ENCODE data around the gene EIPR1. TPM values are rescaled to one million over a fixed set of nuclear protein-coding genes. Genes with fewer than 3 reads are reported as not detected.

EIPR1 gene
- total RNA-seq, 2 donors from 2014 or later = 26.1 to 45.7 TPM

DNA sequence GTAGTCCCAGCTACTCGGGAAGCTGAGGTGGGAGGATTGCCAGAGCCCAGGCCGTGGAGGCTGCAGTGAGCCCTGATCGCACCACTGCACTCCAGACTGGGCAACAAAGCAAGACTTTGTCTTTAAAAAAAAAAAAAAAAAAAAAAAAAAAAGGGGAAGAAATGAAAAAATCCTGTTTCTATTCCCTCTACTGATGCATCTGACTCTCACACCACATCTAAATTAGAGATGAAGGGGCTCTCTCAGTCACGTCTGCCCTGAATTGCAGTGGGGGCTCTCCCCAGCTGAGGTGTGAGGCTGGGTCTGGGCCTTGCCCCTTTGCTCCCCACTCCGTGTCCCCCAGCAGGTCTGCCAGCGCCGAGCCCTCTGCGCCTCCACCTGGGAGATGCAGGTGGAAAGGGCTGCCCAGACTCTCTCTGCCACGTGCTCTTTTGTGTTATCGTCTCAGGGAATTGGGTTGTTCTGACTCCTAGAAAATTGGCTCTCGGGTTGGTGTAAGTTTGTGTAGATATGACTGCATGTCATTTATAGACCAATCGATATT is 32.1 kb upstream of the EIPR1 start:
- Mint-ChIP-seq H3K4me1 (no peaks in the 10 kb centered on the region), H3K27me3 (no peaks in the 10 kb centered on the region), H3K9me3 (no peaks in the 10 kb centered on the region), H3K27ac (no peak overlapping the region), H3K36me3 (ENCODE audit: low read depth) (peaks cover 41% of the 10 kb centered on the region), H3K4me3 (no peak overlapping the region)
- ATAC-seq (replicated peaks) = no peak

DNA sequence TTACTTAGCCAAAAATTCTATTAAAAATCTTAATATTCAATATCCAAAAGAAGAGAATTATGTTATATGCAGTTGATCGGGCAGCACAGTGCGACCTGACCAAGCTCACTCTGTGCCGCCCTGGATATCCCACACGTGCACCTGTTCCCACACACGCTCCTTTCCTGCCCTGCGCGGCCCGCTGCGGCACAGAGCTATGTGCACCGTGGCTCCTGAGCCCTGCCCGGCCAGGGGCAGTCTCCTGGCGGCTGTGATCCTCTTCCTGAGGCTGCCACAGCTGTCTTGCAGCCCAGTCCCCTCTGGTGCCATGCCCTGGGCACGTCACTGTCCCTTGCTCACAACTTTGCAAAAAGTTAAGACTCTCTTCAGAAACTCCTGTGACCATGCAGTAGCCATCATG is 31.2 kb upstream of the EIPR1 start:
- Mint-ChIP-seq H3K4me3 (no peak overlapping the region), H3K27me3 (no peaks in the 10 kb centered on the region), H3K27ac (no peak overlapping the region), H3K36me3 (ENCODE audit: low read depth) (peaks cover 50% of the 10 kb centered on the region), H3K4me1 (no peaks in the 10 kb centered on the region), H3K9me3 (no peaks in the 10 kb centered on the region)
- ATAC-seq (replicated peaks) = no peak

DNA sequence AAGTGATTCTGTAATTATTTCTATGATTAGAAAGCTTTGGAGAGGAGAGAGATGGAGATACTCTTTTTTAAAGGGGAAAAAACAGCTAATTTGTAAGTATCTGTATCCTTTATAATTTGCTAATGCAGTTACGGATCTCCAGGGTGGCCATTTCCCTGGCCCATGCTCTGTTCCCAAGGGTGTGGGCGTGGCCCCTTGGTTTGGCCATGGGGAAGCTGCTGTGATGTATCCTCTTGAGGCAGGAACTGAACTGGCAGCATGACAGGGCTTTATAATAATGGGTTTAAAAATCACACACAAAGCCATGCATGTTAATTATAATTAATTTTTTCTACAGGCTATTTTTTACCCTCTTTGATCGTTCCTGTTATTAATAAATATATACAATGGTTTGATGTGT is 28.9 kb upstream of the EIPR1 start:
- Mint-ChIP-seq H3K27ac (no peak overlapping the region), H3K9me3 (no peaks in the 10 kb centered on the region)
- ATAC-seq (replicated peaks) = no peak

DNA sequence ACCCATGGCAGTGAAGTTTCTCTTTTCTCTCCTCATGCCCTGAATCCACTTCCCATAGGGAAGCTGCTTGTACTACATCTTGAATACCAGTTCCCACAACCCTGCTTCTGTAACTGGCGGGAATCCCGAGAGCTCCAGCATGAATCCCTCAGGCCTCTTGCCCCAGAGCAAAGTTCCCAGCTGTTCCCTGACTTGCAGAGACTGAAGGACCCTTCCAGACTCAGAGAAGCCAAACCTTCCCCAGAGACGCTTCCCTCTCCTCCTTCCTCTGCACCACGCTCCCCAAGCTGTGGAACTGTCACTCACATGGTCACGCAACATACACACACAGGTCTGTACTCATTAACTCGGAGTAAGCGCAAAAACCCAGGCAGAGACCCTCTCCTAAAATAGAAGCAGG is 28.3 kb upstream of the EIPR1 start:
- Mint-ChIP-seq H3K27me3 (no peaks in the 10 kb centered on the region), H3K4me3 (no peak overlapping the region), H3K27ac (no peak overlapping the region), H3K9me3 (no peaks in the 10 kb centered on the region), H3K4me1 (no peaks in the 10 kb centered on the region), H3K36me3 (ENCODE audit: low read depth) (peaks cover 79% of the 10 kb centered on the region)
- ATAC-seq (replicated peaks) = no peak

More for the DNA sequence above, 28.9 kb upstream of the EIPR1 start:
- H3K4me1 Mint-ChIP-seq = no peaks in the 10 kb centered on the region
- H3K36me3 Mint-ChIP-seq (ENCODE audit: low read depth) = peaks cover 73% of the 10 kb centered on the region
- H3K4me3 Mint-ChIP-seq = no peak overlapping the region
- no peaks in the 10 kb centered on the region for H3K27me3 Mint-ChIP-seq

DNA sequence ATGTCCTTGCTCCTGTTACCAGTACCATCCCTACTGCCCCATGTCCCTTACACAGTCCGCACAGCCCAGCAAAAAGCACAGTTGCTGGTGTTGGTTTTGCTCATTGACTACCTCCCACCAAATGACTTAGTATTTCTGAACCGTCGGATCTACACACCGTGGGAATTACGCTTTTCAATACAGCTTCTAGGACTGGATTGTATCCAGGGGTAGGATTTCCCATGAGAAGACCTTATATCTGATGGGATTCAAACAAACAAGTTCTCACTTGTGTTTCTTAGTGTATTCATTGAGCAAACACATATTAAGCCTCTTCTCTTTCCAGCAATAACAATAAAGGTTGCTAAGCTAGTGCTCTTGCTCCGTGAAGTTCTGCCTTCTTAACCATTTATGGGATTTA is 27.7 kb upstream of the EIPR1 start:
- H3K9me3 Mint-ChIP-seq = no peaks in the 10 kb centered on the region
- no peaks in the 10 kb centered on the region for H3K27me3 Mint-ChIP-seq
- H3K4me3 Mint-ChIP-seq = no peak overlapping the region
- H3K36me3 Mint-ChIP-seq (ENCODE audit: low read depth) = peaks cover 80% of the 10 kb centered on the region
- H3K27ac Mint-ChIP-seq = no peak overlapping the region
- no peak for ATAC-seq (replicated peaks)
- H3K4me1 Mint-ChIP-seq = no peaks in the 10 kb centered on the region

DNA sequence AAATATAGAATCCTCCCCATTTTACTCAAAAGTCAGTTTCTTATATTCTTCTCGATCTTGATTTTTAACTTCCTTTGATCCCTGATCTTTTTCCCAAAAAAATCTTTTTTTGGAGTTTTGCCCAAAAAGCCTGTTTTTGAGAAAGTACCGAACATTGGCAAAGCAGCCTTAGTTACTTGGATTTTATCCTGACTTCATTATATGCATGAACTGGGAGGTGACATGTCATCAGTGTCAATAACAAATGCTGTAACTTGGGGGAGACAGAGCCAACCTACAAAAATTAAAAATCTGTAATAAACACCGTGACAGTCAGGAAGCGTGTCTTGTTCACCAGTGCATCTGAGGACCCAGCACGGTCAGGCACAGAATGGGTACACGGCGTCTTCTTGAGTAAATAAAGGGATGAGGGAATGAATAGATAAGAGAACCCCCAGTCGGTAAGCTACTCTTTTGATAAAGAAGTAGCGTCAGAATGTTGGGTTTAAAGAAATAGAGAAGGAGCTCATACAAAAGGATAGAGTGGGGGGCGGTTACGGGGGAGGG is 26.8 kb upstream of the EIPR1 start:
- Mint-ChIP-seq H3K4me1 (no peaks in the 10 kb centered on the region), H3K27me3 (no peaks in the 10 kb centered on the region), H3K4me3 (no peak overlapping the region), H3K27ac (peak overlapping the region; percentile 10), H3K9me3 (no peaks in the 10 kb centered on the region), H3K36me3 (ENCODE audit: low read depth) (peaks cover 74% of the 10 kb centered on the region)
- no peak for ATAC-seq (replicated peaks)

DNA sequence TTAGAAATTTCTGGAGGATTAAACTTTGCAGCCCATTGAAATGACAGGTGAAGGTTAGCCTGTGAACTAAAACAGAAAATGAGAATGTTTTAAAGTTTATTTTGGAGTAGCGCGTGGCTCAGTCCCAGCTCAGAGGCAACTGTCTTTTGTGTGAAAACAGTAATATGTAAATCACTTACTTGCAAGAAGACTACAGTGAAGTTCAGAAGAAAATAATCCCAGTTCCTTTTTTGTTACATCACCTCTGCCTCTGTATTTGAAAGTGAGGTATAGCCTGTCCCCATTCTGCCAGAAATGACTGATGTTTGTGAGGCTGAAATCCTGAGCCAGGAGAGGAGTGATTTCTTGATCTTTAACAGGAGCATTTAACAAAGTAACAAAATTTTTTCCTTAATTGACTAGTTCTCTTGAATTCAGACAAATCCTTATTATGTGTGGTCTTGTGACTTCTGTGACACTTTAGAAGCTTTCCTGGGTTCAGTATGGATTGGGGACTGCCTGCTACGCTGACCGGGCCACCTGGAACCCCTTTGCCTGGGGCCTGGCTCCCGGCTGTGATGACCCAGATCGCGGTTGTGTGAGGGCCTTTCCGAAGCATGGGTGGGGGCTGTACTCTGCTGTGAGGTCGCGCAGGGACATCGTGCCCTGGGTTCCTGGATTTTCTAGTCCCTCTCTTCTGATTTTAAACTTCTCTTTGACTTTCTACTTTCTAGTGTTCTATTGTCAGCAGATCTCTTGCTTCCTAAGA is 26.1 kb upstream of the EIPR1 start:
- Mint-ChIP-seq H3K36me3 (ENCODE audit: low read depth) (peaks cover 77% of the 10 kb centered on the region), H3K27ac (peak overlapping the region; percentile 10), H3K4me1 (no peaks in the 10 kb centered on the region)

DNA sequence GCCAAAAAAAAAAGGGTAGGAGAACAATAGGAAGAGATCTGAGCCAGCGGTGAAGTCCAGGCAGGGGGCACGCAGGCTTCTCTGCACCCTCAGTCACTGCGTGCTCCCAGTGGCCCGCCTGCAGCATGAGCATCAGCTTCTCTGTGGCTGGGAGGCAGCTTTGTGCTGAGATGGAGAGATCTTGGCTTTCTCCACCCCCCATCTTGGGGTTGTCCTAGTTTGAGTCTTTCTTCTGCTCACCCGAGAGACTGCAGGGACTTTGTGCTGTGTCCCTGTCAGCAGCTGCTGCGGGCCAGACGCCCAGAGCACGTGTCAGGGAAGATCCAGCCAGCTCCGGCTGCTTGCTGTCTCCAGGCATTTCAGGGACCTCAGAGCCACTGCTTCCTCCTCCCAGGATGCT is 22.2 kb upstream of the EIPR1 start:
- H3K9me3 Mint-ChIP-seq = peaks cover 9% of the 10 kb centered on the region
- no peaks in the 10 kb centered on the region for H3K27me3 Mint-ChIP-seq
- no peaks in the 10 kb centered on the region for H3K4me1 Mint-ChIP-seq
- H3K4me3 Mint-ChIP-seq = no peak overlapping the region
- peaks cover 89% of the 10 kb centered on the region for H3K36me3 Mint-ChIP-seq (ENCODE audit: low read depth)
- H3K27ac Mint-ChIP-seq = no peak overlapping the region
- ATAC-seq (replicated peaks) = no peak

More for the DNA sequence above, 26.1 kb upstream of the EIPR1 start:
- Mint-ChIP-seq H3K27me3 (no peaks in the 10 kb centered on the region), H3K9me3 (no peaks in the 10 kb centered on the region), H3K4me3 (no peak overlapping the region)
- ATAC-seq (replicated peaks) = no peak

DNA sequence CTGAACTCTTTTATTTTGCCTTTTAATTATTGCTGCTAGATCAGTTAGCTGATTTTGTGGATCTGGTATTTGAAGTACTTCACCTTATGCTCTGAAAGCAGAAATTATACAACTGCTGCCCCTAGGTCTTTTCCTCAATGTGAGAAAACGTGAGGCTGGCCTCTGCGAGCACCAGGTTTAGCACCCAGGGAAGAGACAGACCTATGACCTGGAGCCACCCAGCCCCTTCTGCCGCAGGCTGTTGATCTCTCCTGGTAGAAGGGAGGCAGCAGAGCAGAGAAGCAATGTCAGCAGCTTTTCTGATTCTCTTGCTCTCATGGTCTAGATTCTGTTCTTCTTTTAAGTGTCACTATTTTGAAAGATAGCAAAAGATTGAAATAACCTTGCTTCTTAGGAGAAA is 21.8 kb upstream of the EIPR1 start:
- Mint-ChIP-seq H3K27me3 (no peaks in the 10 kb centered on the region), H3K9me3 (peaks cover 10% of the 10 kb centered on the region), H3K4me3 (no peak overlapping the region), H3K4me1 (no peaks in the 10 kb centered on the region), H3K27ac (no peak overlapping the region), H3K36me3 (ENCODE audit: low read depth) (peaks cover 89% of the 10 kb centered on the region)
- no peak for ATAC-seq (replicated peaks)

DNA sequence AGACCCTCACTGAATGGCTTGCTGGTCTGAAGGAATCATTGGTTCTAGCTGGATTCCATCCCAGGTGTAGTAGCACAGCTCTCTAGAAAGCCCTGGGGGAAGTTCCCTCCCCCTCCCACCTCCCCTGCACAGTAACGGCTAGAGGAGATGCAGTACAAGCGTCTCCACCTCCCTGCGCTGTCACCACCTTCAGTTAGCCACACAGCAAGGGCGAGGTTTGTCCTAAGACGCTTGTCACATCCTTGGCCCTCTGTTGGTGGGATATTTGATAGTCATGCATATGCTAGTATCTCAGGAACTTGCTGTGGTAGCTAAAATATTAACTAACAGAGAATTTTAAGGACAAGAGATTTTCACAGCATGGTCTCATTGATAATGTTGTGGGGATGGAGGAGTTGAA is 21.2 kb upstream of the EIPR1 start:
- no peaks in the 10 kb centered on the region for H3K27me3 Mint-ChIP-seq
- H3K4me1 Mint-ChIP-seq = no peaks in the 10 kb centered on the region
- H3K4me3 Mint-ChIP-seq = no peak overlapping the region
- H3K27ac Mint-ChIP-seq = no peak overlapping the region
- H3K36me3 Mint-ChIP-seq (ENCODE audit: low read depth) = peaks cover 89% of the 10 kb centered on the region
- ATAC-seq (replicated peaks) = no peak
- peaks cover 10% of the 10 kb centered on the region for H3K9me3 Mint-ChIP-seq

DNA sequence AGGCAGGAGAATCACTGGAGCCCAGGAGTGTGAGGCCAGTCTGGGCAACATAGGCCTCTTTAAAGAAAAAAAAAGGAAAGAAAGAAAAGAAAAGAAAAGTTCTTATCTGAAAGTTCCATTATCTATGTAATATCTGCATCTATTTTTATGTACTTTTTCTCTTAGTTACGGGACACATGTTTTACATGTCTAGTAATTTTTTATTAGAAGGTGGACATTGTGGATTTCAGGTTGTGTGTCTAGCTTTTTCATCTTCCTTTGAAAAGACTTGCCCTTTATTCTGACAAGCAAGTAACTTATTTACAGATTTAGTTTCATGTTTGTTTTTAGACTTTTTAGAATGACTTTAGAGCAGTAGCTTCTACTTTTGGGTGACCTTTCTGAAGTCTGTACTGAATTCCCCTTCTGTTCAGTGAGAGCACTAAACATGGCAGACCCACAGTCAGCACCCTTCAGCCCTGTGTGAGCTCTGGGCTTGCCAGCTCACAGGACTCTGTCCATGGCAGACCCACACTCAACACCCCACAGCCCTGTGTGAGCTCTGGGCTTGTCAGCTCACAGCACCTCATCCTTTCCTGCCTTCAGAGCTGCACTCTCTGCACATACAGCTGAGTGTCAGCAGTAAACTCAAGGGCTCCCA is 19.4 kb upstream of the EIPR1 start:
- Mint-ChIP-seq H3K27ac (peak overlapping the region; percentile 20), H3K36me3 (ENCODE audit: low read depth) (peaks cover 89% of the 10 kb centered on the region), H3K27me3 (no peaks in the 10 kb centered on the region), H3K4me3 (no peak overlapping the region), H3K9me3 (peaks cover 10% of the 10 kb centered on the region), H3K4me1 (no peaks in the 10 kb centered on the region)
- ATAC-seq (replicated peaks) = no peak

DNA sequence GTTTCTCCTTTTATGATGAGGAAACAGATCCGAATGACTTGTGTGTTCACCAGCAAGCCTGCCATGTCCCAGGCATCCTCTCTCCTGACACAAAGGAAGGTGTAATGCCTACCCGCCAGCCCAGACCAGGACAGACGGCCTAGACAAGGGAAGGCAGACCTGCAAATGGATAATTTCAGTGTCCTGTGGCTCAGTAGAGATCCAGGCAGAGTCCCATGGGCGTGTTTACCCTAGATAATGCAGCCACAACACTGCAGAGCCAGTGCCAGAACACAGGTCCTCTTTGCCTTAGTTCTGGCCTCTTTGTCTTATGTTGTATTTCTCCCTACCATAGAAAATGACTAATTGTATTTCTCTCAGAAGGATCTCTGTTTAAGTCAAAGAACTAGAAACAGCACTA is 14.6 kb upstream of the EIPR1 start:
- H3K9me3 Mint-ChIP-seq = peaks cover 10% of the 10 kb centered on the region
- H3K4me1 Mint-ChIP-seq = peaks cover 4% of the 10 kb centered on the region
- H3K27ac Mint-ChIP-seq = no peak overlapping the region
- no peak for ATAC-seq (replicated peaks)
- no peaks in the 10 kb centered on the region for H3K27me3 Mint-ChIP-seq
- peaks cover 85% of the 10 kb centered on the region for H3K36me3 Mint-ChIP-seq (ENCODE audit: low read depth)
- H3K4me3 Mint-ChIP-seq = no peak overlapping the region

DNA sequence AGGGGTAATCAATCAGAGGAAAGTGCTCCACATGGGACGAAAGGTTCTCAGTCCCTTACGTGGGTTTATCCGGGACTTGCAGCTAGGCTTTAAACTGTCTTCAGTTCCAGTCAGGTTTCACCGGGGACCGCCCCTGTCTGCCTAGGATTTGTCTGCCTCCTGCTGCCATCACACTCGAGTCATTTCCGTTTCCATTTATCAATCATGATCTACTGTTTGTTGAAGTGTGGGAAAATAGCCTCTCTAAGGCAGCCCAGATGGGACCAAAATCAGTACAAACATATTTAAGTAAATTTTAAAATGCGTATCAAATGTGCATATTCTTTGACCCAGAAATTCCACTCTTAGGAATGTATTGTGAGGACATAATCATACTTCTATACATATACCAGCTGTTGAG is 12.4 kb upstream of the EIPR1 start:
- no peak overlapping the region for H3K4me3 Mint-ChIP-seq
- H3K36me3 Mint-ChIP-seq (ENCODE audit: low read depth) = peaks cover 76% of the 10 kb centered on the region
- peaks cover 3% of the 10 kb centered on the region for H3K9me3 Mint-ChIP-seq
- H3K4me1 Mint-ChIP-seq = peaks cover 4% of the 10 kb centered on the region
- H3K27ac Mint-ChIP-seq = no peak overlapping the region
- no peaks in the 10 kb centered on the region for H3K27me3 Mint-ChIP-seq
- no peak for ATAC-seq (replicated peaks)

DNA sequence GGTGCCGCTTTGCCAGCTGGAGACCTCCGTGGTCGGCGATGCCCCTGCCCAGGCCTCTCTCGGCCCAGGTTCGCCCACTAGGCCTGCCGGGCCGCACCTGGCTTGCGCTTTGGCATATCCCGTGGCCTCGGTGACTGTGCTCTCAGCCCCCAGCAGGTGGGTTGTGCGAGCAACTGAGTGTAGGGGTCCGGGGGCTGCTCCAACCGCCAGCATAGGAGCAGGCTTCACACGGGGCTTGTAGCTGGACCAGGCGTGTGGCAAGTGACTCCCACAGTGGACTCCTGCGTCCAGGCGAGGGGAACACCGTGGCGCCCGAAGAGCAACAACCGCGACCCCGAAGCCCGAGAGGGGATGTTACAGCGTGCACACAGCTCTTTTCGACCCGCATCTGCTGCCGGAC is 11.6 kb upstream of the EIPR1 start:
- Mint-ChIP-seq H3K4me1 (peaks cover 4% of the 10 kb centered on the region), H3K27ac (no peak overlapping the region), H3K36me3 (ENCODE audit: low read depth) (peaks cover 68% of the 10 kb centered on the region), H3K27me3 (no peaks in the 10 kb centered on the region), H3K4me3 (no peak overlapping the region), H3K9me3 (no peaks in the 10 kb centered on the region)
- ATAC-seq (replicated peaks) = no peak

DNA sequence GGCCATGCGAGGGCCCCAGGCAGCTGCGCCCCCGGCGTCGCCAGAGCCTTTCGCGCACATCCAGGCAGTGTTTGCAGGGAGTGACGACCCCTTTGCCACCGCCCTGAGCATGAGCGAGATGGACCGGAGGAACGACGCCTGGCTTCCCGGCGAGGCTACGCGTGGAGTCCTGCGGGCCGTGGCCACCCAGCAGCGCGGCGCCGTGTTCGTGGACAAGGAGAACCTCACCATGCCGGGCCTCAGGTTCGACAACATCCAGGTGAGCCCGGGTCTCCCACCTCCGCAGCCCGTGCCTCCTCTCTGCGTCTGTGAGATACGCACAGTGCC is 10.8 kb upstream of the EIPR1 start:
- peaks cover 60% of the 10 kb centered on the region for H3K36me3 Mint-ChIP-seq (ENCODE audit: low read depth)
- no peaks in the 10 kb centered on the region for H3K9me3 Mint-ChIP-seq
- H3K4me1 Mint-ChIP-seq = peaks cover 4% of the 10 kb centered on the region
- H3K27ac Mint-ChIP-seq = no peak overlapping the region
- H3K27me3 Mint-ChIP-seq = no peaks in the 10 kb centered on the region
- H3K4me3 Mint-ChIP-seq = no peak overlapping the region
- ATAC-seq (replicated peaks) = no peak
